ENCODE results near the gene C8G.

Gene C8G

DNA sequence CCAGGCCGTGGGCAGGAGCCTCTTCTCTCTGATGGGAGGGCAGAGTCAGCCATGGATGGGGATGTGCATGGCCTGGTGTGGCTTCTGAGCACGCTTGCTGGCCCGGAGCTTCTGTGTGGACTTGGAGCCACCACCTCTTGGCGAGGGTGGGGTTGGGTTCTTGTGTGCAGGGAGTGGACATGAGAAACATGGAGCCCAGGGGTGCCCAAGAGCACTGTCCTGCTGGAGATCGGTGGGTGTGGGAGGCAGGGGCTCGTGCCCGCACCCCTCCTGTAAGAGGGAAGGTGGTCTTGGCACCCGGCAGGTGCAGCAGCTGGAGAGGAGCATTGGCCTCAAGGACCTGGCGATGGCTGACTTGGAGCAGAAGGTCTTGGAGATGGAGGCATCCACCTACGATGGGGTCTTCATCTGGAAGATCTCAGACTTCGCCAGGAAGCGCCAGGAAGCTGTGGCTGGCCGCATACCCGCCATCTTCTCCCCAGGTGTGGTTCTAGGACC, 24.3 kb upstream of the C8G start:
- DNase-seq = no peak

DNA sequence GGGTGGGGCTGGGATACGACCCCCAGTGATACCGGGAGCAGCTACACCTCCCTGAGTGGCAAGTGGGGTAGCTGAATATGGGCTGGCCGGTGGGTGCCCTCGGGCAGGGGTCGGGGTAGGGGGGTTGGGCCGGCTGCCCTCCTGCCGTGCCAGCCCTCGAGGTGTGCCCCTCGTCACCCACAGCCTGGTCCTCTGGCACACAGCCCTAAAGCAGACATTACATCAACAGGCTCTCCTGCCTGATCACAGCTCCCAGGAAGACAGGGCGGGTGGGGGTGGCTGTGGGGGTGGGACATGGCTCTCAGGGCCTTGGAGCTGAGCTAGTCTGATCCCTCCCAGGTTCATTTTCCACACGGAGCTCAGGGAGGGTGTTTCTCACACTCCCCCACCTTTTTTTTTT, 23.7 kb upstream of the C8G start:
- DNase-seq = no peak

DNA sequence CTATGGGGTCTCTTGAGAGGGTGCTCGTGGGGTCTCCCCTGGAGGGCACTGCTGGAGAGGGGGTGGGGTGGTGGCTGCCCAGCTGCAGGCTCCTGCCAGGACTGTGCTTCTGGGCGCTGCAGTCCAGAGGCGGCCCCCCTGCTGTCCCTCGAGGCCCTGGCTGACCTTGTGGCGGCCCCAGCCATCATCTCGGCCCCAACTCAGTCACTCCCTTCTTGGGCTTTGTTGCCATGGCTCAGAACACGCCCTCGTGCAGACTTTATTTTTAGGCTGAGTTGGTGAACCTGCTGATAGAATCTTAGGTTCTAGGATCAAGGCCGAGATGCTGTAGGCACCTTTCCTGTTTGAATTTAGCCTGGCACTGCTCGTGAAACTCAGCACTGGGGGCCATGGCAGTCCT, 23.3 kb upstream of the C8G start:
- no peak for DNase-seq

DNA sequence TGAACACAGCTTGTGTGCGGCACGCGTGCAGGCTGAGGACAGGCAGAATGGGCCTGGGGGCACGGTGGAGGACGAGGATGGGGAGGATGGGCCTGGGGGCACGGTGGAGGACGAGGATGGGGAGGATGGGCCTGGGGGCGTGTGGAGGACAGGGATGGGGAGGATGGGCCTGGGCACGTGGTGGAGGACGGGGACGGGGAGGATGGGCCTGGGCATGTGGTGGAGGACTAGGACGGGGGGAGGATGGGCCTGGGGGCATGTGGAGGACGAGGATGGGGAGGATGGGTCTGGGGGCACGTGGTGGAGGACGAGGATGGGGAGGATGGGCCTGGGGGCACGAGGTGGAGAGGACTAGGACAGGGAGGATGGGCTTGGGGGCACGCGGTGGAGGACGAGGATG, 22.5 kb upstream of the C8G start:
- DNase-seq = no peak

DNA sequence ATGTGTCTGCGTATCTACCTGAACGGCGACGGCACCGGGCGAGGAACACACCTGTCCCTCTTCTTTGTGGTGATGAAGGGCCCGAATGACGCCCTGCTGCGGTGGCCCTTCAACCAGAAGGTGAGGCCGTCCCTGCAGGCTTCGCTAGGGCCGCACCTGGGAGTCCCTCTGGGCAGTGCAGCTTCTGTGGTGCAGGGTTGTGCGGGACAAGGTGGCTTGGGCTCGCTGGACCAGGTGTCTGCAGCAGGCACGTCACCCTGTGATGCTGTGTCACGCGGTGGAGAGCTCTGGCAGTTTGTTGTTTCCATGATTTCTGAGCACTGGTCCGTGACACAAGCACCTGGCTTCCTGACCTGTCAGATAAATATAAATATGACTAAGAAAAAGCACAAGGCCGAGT, 21.2 kb upstream of the C8G start:
- DNase-seq = no peak

DNA sequence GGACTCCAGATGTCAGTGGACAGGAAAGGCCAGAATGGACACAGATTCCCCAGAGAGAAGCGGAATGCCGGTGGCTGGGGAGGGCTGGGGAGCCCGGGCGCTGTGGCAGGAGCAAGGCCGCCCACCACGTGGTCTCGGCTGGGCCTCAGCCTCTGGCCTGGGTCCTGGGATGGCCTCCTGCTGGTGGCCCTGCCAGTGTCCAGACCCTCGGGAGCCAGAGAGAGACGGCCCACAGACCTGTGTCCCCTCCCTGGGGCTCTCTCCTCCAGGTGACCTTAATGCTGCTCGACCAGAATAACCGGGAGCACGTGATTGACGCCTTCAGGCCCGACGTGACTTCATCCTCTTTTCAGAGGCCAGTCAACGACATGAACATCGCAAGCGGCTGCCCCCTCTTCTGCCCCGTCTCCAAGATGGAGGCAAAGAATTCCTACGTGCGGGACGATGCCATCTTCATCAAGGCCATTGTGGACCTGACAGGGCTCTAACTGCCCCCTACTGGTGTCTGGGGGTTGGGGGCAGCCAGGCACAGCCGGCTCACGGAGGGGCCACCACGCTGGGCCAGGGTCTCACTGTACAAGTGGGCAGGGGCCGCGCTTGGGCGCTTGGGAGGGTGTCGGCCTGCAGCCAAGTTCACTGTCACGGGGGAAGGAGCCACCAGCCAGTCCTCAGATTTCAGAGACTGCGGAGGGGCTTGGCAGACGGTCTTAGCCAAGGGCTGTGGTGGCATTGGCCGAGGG, 19.5 kb upstream of the C8G start:
- DNase-seq = no peak

DNA sequence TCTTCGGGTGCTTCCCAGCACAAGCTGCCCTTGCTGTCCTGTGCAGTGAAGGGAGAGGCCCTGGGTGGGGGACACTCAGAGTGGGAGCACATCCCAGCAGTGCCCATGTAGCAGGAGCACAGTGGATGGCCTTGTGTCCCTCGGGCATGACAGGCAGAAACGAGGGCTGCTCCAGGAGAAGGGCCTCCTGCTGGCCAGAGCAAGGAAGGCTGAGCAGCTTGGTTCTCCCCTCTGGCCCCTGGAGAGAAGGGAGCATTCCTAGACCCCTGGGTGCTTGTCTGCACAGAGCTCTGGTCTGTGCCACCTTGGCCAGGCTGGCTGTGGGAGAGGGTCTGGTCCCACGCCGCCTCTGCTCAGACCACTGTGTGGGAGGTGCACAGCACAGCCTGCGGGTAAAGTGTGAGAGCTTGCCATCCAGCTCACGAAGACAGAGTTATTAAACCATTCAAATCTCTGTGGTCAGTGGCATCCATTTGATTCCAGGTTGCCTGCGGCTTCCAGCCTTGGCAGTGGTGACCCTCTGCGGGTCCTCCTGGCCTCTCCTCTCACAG, 18.8 kb upstream of the C8G start:
- no peak for DNase-seq

DNA sequence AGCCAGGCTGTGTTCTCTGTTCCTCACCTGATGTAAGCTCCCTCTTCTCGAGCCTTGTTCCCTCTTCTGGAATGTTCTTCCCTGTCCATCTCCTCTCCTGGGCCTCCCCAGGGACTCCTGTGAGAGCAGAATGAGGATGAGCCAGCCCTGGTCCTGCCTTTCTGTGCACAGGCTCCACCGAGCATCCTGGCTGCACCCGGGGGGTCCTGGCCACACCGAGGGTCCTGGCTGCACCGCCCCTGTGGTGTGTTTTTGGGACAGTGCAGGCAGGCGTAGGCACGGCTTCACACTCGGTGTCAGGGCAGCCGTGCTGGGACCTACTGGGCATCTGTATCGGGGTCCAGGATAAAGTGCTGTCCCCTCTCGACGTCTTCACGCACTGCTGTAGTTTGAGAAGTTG, 18.3 kb upstream of the C8G start:
- DNase-seq = no peak

DNA sequence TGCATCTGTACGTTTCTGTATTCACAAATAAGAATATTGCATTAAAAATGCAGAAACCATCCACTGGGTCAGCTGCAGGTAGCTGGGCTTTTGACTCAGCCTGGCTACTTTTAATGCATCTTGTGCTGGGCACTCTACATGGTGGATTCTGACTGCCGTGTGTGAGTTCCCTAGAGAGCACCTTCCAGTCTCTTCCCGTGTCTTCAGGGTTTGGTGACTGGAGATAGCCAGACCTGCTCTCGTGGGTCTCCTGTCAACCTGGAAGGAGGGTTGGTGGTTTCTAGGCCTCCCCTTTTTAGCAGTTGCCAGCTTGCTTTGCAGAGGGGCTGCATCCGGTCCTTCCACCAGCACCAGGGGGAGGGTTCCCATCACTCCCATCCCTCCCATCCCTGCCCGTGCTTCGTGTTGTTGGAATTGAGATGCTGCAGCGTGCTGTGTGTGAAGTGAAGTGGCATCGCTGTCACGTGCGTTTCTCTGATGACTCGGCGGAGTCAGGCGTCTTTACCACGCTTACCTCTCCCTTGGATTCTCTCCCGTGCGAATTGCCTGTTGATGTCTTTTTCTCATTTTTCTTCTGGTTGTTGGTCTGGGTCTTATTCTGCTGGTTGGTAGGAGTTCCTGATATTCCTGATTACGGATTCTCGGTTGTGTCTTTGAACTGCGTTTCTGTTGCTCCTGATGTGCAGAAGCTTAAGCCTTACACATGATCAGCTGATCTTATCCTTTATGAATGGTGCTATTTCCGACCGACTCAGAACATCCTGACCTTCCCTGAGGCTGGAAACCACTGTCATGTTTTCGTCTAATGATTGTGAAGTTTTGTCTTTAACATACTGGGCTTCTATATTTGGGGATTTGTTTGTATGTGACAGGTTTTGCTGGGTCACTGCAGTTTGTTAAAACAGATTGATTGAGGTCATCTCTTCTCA, 17.4 kb upstream of the C8G start:
- DNase-seq = no peak

DNA sequence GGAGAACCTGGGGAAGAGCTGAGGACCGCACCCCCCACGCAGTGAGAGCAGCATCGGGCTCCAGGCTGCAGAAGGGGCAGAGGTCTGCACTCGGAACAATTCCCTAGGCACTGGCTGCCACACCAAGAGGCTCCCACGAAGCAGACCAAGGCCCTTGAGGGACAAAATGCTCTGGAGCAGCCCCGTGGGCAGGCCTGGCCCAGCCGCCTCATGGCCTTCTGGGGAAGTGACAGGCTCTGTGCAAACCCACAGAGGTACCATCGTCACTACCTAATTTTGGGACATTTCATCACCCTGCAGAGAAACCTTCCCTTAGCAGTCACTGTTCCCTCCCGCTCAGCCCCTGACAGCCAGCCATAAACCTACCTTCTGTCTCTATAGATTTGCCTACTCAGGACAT, 16.5 kb upstream of the C8G start:
- no peak for DNase-seq

DNA sequence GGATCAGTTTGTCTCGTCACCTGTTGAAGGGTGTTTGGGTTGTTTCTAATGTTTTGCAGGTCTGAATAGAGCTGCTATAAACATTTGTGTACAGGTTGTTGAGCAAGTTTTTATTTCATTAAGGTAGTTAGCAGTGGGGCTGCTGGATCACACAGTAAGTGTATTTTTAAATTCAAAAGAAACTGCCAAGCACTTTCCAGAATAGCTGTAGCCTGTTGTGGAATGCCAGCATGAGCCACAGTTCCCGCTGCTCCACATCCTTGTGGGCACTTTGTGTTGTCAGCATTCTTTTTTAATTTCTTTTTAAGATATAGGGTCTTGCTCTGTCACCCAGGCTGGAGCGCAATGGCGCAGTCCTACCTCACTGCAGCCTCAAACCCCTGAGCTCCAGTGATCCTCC, 15.0 kb upstream of the C8G start:
- DNase-seq = no peak

DNA sequence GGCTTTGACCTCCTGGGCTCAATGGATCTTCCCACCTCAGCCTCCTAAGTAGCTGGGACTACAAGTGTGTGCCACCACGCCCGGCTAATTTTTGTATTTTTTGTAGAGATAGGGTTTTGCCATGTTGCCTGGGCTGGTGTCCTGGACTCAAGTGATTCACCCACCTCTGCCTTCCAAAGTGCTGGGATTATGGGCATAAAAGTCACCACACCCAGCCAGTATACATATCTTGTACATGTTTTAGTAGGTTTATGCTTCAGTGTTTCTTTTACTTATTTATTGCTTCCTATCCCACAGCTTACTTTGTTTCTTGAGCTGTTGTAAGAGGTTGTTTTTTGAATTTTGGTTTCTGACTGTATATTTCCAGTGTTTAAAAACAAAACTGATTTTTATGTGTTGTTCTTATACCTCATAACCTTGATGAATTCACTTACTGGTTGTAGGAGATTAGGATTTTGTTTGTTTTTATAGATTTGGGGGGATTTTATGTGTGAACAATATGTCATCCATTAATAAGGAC, 13.4 kb upstream of the C8G start:
- DNase-seq = no peak

DNA sequence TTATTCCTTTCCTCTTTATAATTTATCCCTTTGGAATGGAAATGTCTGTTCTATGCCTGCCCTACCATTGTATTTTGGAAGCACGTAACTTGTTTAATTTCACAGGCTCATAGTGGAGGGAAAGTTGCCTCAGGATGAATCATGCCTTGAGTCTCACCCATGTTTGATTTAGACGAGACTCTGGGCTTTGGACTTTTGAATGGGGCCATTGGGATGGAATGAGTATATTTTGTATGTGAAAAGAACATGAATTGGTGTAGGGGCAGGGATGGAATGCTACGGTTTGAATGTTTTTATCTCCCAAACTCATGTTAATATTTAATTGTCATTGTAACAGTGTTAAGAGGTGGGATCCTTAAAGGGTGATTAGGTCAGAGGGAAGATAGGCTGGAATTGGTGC, 10.8 kb upstream of the C8G start:
- no peak for DNase-seq

DNA sequence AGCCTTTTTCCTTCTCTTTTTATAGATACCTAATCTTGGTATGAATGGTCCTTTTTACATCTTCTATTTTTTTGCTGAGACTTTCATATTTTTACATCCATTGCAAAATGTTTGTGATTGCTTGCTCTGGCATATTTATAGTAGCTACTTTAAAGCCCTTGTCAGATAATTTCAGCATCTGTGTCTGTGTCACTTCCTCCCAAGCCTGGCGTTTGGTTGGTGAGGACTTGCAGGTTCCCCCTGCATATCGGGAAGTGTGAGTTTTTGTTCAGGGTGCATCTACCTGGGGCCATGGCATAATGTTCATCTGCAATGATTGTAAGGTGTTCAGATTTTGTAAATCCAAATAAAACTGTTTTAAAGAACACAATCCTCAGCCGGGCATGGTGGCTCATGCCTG, 9.4 kb upstream of the C8G start:
- no peak for DNase-seq

DNA sequence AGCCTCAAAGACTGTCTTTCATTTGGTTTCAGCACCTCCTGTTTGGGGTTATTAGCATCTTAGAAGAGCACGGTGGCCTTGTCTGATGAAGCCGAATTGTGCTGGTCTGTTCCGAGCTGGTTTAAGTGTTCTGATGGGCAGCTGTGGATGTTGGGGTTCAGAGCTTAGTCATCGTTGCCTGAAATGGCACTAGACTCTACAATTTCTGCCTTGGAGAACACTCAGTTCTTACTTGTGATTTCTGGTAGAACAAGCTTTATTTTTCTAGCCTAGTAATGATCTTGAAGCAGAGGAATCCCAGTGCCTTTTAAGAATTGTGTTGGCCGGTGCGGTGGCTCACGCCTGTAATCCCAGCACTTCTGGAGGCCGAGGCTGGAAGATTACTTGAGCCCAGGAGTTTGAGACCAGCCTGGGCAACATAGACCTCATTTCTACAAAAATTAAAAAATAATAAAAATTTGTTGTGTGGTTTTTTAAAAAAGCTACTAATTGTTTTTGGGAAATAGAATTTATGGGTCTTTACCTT, 8.3 kb upstream of the C8G start:
- DNase-seq = no peak

DNA sequence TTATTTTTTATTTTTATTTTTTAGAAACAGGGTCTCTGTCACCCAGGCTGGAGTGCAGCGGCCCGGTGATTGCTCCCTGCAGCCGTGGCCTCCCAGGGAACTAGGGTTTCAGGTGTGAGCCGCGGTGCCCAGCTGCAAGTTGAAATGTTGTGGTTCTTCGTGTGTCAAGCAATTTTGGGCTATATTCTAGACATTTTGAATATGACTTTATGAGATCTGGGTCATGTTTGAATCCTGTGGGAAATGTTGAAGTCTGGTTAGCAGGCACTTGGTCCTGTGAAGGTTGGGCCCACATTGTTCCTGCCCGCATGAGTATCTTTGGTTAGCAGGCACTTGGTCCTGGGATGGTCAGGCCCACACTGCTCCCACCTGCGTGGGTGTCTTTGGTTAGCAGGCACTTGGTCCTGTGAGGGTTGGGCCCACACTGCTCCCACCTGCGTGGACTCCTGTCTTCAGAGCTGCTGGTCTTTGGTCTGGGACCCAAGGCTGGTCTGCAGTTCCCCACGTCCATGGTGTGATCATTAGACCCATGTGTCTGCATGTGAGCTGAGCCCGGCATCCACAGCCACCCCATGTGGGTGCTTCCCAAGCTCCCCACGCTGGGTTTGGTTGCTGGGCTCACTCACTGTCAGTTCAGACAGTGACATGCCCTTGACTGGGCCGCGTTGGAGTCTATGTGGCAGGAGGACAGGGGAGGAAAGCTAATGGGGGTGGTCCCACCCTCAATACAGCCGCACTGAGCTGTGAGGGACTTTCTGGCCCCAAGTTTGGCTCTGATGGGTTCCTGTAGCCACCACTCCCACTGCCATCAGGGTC, 7.6 kb upstream of the C8G start:
- no peak for DNase-seq

DNA sequence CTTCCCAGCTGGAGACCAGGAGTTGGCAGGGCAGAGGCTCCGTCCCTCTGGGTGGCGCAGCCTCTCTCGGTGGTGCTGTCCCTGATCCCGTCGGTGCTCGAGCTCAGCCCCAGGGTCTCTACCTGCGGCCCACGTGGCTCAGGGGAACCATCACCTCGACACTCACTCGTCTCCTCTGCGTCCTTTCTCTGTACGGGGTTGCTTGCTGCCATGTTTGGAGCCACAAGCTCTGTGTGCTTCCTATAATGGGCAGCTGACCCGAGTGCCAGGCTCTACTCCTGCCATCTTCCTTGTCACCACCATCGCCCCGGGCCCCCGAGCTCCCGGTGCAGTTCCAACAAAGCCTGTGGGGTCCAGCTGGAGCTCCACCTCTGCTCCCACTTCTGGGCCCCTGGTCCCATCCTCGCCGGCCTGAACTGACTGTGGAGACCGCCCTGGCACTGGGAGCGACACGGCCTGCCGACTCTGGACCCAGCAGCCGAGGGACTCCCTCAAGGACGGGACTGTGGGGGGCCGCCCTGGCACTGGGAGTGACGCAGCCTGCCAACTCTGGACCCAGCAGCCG, 5.5 kb upstream of the C8G start:
- DNase-seq = no peak

DNA sequence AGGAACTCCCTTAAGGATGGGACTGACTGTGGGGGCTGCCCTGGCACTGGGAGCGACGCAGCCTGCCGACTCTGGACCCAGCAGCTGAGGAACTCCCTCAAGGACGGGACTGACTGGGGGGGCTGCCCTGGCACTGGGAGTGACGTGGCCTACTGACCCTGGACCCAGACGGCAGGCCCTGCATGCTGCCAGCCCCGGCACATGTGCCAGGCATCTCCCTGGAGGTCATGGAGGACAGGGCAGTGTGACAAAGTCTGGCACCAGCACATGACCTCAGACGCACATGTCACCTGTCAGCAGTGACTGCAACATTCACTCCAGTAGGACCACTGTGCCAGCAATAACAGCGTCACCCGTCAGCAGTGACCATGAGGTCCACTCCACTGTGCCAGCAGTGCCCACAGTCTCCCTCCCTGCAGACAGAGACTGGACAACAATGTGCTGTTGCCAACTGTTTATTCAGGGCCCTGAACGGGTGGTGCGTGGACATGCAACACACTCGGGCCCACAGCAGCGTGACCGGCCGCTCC, 5.0 kb upstream of the C8G start:
- DNase-seq = no peak

DNA sequence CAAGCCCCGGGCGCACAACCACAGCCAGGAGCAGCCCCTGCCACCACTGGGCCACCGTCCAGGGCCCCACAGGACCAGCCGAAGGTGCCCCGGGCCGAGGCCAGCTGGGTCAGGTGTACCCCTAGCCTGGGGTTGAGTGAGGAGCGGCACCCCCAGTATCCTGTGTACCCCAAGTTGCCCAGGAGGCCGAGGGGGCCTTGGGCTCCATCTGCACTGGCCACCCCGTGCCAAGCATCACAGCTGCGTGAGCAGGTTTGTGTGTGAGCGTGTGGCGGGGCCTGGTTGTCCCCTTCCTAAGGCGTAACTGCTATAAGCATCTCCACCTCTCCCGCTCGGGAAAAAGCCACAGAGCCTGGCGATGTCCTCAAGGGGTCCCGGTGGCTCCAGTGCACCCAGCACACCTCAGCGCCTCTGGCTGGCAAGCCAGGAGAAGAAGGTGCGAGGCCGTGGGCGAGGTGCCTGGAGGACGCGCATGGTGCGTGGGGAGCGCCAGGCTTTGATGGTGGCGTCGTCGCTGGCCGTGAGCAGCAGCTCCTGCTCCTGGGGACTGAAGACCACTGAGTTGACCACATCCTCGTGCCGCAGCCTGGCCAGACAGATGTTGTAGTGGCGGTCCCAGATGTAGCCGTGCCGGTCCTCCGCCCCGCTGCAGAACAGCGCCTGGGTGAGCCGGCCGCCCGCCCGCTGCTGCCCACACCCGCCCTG, 4.4 kb upstream of the C8G start:
- DNase-seq = no peak

DNA sequence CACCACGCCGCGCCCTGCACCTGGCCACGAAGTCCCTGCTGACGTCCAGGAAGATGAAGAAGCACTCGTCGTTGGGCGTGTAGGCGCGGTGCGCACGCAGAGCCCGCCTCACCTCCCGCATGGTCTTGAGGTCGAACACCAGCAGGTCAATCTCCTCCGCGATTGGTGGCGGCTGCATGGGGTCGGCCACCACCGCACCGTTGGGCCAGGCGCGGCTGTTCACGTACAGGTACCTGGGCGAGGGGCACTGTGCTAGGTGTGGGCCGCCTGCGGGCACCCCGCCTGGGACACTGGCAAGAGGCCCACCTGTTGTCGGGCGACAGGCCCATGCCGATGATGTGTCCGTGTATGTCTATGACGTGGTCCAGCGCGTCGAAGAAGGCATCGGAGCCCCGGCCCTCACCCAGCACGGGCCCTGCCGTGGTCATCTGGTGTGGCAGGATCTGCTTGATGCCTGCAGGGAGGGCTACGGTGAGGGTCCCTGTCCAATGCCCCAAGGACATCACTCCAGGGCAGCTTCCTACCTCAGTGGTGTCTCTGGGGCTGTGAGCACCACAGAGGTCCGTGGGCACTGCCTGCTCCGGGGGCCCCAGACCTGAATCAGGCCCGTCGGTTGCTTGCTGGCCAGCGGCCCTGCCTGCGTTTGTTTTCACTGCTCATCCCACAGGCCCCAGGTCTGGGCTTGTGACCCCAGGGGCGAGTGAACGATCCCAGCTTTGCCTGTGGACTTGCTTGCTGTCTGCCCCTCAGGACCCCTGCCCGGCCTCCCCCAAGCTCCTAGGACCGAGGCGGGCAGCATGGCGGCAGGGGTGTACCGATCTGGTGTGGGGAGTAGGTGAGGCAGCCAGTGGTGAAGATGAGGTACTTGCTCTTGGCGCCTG, 3.6 kb upstream of the C8G start:
- no peak for DNase-seq
